ENCODE measurements around the gene KCNV2.

KCNV2 gene

DNA sequence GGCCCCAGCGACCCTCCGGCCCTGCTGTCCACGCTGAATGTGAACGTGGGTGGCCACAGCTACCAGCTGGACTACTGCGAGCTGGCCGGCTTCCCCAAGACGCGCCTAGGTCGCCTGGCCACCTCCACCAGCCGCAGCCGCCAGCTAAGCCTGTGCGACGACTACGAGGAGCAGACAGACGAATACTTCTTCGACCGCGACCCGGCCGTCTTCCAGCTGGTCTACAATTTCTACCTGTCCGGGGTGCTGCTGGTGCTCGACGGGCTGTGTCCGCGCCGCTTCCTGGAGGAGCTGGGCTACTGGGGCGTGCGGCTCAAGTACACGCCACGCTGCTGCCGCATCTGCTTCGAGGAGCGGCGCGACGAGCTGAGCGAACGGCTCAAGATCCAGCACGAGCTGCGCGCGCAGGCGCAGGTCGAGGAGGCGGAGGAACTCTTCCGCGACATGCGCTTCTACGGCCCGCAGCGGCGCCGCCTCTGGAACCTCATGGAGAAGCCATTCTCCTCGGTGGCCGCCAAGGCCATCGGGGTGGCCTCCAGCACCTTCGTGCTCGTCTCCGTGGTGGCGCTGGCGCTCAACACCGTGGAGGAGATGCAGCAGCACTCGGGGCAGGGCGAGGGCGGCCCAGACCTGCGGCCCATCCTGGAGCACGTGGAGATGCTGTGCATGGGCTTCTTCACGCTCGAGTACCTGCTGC is 839 bp downstream of the KCNV2 start:
- no peak overlapping the region for H3K4me3 ChIP-seq (ENCODE audit: low read length)

DNA sequence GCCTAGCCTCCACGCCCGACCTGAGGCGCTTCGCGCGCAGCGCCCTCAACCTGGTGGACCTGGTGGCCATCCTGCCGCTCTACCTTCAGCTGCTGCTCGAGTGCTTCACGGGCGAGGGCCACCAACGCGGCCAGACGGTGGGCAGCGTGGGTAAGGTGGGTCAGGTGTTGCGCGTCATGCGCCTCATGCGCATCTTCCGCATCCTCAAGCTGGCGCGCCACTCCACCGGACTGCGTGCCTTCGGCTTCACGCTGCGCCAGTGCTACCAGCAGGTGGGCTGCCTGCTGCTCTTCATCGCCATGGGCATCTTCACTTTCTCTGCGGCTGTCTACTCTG is 1.4 kb downstream of the KCNV2 start:
- TF ChIP-seq, protein P1, sequence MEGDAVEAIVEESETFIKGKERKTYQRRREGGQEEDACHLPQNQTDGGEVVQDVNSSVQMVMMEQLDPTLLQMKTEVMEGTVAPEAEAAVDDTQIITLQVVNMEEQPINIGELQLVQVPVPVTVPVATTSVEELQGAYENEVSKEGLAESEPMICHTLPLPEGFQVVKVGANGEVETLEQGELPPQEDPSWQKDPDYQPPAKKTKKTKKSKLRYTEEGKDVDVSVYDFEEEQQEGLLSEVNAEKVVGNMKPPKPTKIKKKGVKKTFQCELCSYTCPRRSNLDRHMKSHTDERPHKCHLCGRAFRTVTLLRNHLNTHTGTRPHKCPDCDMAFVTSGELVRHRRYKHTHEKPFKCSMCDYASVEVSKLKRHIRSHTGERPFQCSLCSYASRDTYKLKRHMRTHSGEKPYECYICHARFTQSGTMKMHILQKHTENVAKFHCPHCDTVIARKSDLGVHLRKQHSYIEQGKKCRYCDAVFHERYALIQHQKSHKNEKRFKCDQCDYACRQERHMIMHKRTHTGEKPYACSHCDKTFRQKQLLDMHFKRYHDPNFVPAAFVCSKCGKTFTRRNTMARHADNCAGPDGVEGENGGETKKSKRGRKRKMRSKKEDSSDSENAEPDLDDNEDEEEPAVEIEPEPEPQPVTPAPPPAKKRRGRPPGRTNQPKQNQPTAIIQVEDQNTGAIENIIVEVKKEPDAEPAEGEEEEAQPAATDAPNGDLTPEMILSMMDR (conservative IDR thresholded peaks at IDR 0.05; ENCODE audit: low read depth, low read length) = no peak
- H3K4me3 ChIP-seq (ENCODE audit: low read length) = no peak overlapping the region
- DNase-seq (ENCODE audit: low read depth) = no peak

More for the DNA sequence above, 839 bp downstream of the KCNV2 start:
- TF ChIP-seq, protein P1 (conservative IDR thresholded peaks at IDR 0.05; ENCODE audit: low read depth, low read length) = no peak
- no peak for DNase-seq (ENCODE audit: low read depth)

DNA sequence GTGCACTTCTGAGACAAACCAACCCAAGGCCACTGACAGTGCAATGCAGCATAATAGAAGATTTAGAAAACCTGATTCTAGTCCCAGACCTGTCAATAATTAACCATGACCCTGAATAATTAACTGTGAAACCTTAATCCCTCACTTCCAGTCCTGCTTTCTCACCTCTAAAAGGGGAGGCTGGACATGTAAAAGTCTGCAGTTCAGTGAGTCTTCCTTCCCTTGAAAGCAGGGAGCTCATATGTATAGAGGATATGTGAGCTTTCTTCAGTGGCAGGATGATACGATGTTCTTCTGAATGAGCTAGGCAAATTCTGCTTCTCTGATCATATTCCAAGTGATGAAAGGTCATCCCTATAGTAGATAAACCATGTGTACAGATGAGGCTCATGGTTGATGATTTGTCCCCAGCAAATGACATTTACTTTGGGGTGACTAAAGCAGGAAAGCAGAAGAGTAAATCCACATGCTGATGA is 2.9 kb downstream of the KCNV2 start:
- TF ChIP-seq, protein P1 (conservative IDR thresholded peaks at IDR 0.05; ENCODE audit: low read depth, low read length) = no peak
- DNase-seq (ENCODE audit: low read depth) = no peak
- no peak overlapping the region for H3K4me3 ChIP-seq (ENCODE audit: low read length)

DNA sequence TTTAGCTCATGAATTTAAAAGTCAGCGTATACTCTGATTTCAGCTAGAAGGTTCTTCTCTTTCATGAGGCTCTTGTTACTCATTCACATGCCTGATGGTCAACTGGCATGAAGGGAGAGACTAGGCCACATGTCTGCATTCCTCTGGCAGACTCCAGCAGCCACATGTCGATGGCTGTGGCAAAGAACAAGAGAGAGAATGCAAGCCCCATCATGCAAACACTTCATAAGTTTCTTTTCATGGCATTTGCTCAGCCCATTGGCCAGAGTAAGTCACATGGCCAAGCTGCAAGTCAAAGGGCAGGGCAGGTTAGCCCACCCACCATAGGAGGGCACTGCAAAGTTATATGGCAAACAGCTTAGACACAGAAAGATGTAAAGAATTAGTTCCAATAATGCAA is 5.4 kb downstream of the KCNV2 start:
- H3K4me3 ChIP-seq (ENCODE audit: low read length) = no peak overlapping the region
- DNase-seq (ENCODE audit: low read depth) = no peak
- TF ChIP-seq, protein P1 (conservative IDR thresholded peaks at IDR 0.05; ENCODE audit: low read depth, low read length) = no peak

DNA sequence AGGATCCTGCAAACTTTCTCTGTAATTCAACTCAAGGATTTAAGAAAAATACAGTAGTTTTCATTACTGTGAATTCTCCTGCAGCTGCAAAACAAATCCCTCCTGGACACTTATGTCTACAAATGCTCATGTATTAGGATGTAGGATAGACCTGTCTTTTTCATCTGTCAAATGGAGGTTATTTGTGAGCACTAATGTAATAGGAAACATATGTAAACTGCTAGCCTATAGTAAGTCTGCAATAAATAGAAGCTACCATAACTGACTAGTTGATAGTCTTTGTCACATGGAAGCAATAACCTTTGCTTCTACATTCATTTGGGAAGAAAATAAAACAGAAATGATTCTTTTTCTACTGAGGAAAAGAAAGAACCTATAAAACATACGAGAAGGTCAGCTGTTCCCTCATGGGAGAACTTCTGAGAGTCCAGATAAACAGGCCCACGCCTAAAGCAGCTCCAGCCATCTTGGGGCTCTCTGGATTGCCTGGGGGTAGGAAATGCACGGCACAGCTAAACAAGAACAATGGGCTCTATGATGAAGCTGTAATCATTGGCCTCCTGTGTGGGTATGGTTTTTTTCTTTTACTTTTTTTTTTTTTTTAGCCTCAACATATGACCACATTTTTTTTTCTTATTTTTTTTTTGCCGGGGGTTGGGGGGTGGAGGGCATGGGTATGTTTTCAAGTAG is 6.2 kb downstream of the KCNV2 start:
- no peak overlapping the region for H3K4me3 ChIP-seq (ENCODE audit: low read length)
- no peak for DNase-seq (ENCODE audit: low read depth)
- TF ChIP-seq, protein P1 (conservative IDR thresholded peaks at IDR 0.05; ENCODE audit: low read depth, low read length) = no peak

DNA sequence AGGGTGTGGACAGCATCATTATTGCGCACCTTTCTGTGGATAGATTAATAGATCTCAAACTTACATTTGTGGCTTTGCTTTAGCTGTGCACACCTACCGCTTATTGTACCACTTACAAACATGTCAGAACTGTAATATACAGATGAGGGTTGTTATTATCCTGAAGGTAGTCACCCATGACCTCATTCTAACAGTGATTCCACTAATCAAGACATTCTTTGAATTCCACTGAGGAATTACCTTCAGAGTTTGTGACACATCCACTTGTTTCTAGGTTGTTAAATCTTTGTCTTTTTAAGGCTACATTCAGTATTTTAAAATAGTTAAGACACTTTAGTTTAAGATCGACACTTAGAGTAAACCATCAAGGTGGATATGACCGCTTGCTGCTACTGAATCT is 7.8 kb downstream of the KCNV2 start:
- no peak overlapping the region for H3K4me3 ChIP-seq (ENCODE audit: low read length)
- TF ChIP-seq, protein P1 (conservative IDR thresholded peaks at IDR 0.05; ENCODE audit: low read depth, low read length) = no peak
- DNase-seq (ENCODE audit: low read depth) = no peak
